ENCODE data around the gene EEF1A2.

EEF1A2 gene

DNA sequence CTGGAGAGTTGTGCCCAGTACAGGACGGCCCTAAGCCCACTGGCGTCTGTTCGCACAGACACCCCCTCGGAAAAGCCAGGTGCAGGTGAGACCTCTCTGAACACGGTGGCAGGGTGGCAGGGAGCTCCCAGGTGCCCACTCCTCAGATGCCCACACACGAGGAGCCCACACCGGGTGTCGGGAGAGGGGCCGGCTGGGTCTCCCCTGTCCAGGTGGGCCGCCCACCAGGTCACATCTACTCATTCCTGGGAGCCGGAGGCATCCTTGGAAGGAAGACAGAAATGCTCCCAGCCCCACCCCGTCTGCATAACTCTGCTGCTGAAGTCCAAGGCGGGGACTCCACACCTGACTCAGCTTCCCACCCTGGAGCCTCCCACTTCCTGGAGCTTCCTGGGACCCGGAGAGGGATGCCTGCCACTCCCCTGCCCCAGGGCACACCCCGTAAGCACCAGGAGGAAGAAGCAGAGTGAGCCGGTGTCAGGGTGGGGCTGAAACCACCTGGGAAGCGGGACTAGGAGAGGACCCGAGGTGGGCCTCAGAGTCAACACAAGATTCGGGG is 46.2 kb upstream of the EEF1A2 start:
- Histone ChIP-seq H3K4me2 (ENCODE audit: low read length) (no peak overlapping the region), H3F3A (ENCODE audit: control insufficient read depth, insufficient read depth) (no peaks in the 10 kb centered on the region), H3K9me2 (replicated peaks; ENCODE audit: control insufficient read depth, low read length) (no peaks in the 10 kb centered on the region), H3K36me3 (ENCODE audit: control insufficient read depth, low read length) (no peaks in the 10 kb centered on the region), H3K4me1 (ENCODE audit: control insufficient read depth, low read length) (peaks cover 11% of the 10 kb centered on the region), H3K27me3 (ENCODE audit: control insufficient read depth, low read length) (peaks cover 51% of the 10 kb centered on the region), H3K9me3 (ENCODE audit: control insufficient read depth, insufficient read depth, low read length) (no peaks in the 10 kb centered on the region), H3K79me2 (ENCODE audit: control insufficient read depth, low read length) (no peaks in the 10 kb centered on the region), H4K20me1 (ENCODE audit: control insufficient read depth, insufficient read depth, low read depth, low read length) (peaks cover 4% of the 10 kb centered on the region; the same call in 1 of the 2 replicates), H3K27ac (ENCODE audit: low read depth, low read length) (no peak overlapping the region), H3K4me3 (ENCODE audit: low read length) (no peak overlapping the region)
- no peak for TF ChIP-seq EZH2phosphoT487 (IDR thresholded peaks at IDR 0.05; ENCODE audit: borderline replicate concordance, low read length)
- TF ChIP-seq, protein P1, sequence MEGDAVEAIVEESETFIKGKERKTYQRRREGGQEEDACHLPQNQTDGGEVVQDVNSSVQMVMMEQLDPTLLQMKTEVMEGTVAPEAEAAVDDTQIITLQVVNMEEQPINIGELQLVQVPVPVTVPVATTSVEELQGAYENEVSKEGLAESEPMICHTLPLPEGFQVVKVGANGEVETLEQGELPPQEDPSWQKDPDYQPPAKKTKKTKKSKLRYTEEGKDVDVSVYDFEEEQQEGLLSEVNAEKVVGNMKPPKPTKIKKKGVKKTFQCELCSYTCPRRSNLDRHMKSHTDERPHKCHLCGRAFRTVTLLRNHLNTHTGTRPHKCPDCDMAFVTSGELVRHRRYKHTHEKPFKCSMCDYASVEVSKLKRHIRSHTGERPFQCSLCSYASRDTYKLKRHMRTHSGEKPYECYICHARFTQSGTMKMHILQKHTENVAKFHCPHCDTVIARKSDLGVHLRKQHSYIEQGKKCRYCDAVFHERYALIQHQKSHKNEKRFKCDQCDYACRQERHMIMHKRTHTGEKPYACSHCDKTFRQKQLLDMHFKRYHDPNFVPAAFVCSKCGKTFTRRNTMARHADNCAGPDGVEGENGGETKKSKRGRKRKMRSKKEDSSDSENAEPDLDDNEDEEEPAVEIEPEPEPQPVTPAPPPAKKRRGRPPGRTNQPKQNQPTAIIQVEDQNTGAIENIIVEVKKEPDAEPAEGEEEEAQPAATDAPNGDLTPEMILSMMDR (IDR thresholded peaks at IDR 0.05; ENCODE audit: low read depth, low read length, poor library complexity, severe bottlenecking), result no peak

DNA sequence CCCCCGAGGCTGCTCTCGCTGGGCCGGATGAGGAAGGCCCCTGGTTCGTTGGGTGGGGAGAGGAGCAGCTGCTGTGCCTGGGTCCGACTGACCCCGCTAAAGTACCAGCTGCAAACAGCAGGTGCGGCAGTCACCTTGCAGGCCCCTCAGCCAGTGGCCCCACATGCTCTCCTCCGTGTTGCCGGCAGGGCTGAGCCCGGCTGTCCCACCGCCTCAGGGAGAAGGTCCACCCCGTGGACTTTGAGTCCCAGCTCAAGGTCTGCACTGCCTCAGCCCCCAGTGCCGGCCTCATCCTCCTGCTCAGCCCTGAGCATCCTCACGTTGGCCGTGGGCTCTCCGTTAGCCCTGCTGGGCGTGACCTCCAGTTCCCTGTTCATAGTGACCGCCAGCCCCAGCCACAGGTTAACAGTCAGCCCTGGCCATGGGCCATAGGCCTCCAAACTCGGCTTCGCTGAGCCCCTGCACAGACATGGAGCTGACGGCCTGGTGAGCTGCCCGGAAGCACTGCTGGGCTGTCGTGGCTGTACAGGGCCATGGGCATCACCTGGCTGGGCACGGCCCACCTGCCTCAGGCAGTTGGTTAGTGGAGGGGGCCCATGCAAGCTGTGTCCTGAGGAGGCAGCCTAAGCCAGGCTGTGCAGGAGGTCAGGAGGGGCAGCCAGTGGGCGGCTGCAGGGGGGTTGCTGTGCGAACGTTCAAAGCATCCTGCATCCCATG is 45.5 kb upstream of the EEF1A2 start:
- TF ChIP-seq EZH2phosphoT487 (IDR thresholded peaks at IDR 0.05; ENCODE audit: borderline replicate concordance, low read length), result no peak
- TF ChIP-seq, protein P1 (IDR thresholded peaks at IDR 0.05; ENCODE audit: low read depth, low read length, poor library complexity, severe bottlenecking), result no peak
- no peaks in the 10 kb centered on the region for H3K9me2 ChIP-seq (replicated peaks; ENCODE audit: control insufficient read depth, low read length)
- peaks cover 11% of the 10 kb centered on the region for H3K4me1 ChIP-seq (ENCODE audit: control insufficient read depth, low read length)
- H3F3A ChIP-seq (ENCODE audit: control insufficient read depth, insufficient read depth), result no peaks in the 10 kb centered on the region
- no peaks in the 10 kb centered on the region for H3K9me3 ChIP-seq (ENCODE audit: control insufficient read depth, insufficient read depth, low read length)
- H3K4me2 ChIP-seq (ENCODE audit: low read length), result no peak overlapping the region
- peaks cover 45% of the 10 kb centered on the region for H3K27me3 ChIP-seq (ENCODE audit: control insufficient read depth, low read length)
- H3K4me3 ChIP-seq (ENCODE audit: low read length), result no peak overlapping the region
- H4K20me1 ChIP-seq (ENCODE audit: control insufficient read depth, insufficient read depth, low read depth, low read length), result peaks cover 4% of the 10 kb centered on the region; the same call in 1 of the 2 replicates
- H3K36me3 ChIP-seq (ENCODE audit: control insufficient read depth, low read length), result no peaks in the 10 kb centered on the region
- no peaks in the 10 kb centered on the region for H3K79me2 ChIP-seq (ENCODE audit: control insufficient read depth, low read length)
- H3K27ac ChIP-seq (ENCODE audit: low read depth, low read length), result no peak overlapping the region

DNA sequence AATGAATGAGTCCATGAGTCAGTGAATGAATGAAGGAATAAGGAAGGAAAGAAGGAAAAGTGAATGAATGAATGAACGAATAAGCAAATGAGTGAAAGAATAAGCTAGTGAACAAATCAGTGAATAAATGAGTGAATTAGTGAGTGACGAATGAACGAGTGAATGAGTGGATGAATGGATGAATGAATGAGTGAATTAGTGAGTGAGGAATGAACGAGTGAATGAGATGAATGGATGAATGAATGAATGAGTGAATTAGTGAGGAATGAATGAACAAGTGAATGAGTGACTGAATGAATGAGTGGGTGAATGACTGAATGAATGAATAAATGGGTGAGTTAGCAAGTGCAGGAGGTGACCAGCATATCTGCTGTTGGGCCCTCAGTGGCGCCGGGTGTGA is 44.9 kb upstream of the EEF1A2 start:
- Histone ChIP-seq H3K79me2 (ENCODE audit: control insufficient read depth, low read length) (no peaks in the 10 kb centered on the region), H3K4me2 (ENCODE audit: low read length) (no peak overlapping the region), H4K20me1 (ENCODE audit: control insufficient read depth, insufficient read depth, low read depth, low read length) (peaks cover 4% of the 10 kb centered on the region; the same call in 1 of the 2 replicates), H3K4me1 (ENCODE audit: control insufficient read depth, low read length) (peaks cover 13% of the 10 kb centered on the region), H3K4me3 (ENCODE audit: low read length) (no peak overlapping the region), H3K27me3 (ENCODE audit: control insufficient read depth, low read length) (peaks cover 42% of the 10 kb centered on the region), H3F3A (ENCODE audit: control insufficient read depth, insufficient read depth) (no peaks in the 10 kb centered on the region), H3K9me3 (ENCODE audit: control insufficient read depth, insufficient read depth, low read length) (no peaks in the 10 kb centered on the region), H3K9me2 (replicated peaks; ENCODE audit: control insufficient read depth, low read length) (no peaks in the 10 kb centered on the region), H3K27ac (ENCODE audit: low read depth, low read length) (no peak overlapping the region), H3K36me3 (ENCODE audit: control insufficient read depth, low read length) (no peaks in the 10 kb centered on the region)
- no peak for TF ChIP-seq EZH2phosphoT487 (IDR thresholded peaks at IDR 0.05; ENCODE audit: borderline replicate concordance, low read length)
- TF ChIP-seq, protein P1 (IDR thresholded peaks at IDR 0.05; ENCODE audit: low read depth, low read length, poor library complexity, severe bottlenecking), result no peak
